Pancreas (tissue), 10 donors: ENCODE data around the gene RRH. TPM values are rescaled to one million over a fixed set of nuclear protein-coding genes. Genes with fewer than 3 reads are reported as not detected.
A peak's percentile ranks its signal among the peaks of the same experiment; 100 is the strongest.

ENCODE experiments used
- ATAC-seq, 4 donors: fragments of 200-7000 bp; cut with Tn5 transposase; one replicate each; pipeline versions ENCODE4 v1.8.0 to v1.9.1; 2020; ENCODE audit warnings: mild to moderate bottlenecking in 4 of 4, moderate library complexity in 4 of 4
- DNase-seq, 6 donors: peaks; one replicate each; pipeline ENCODE4 v3.0.0-alpha.2; 2020
- FAIRE-seq: peaks from 2 replicates; lab custom pipeline; 2012; peaks lifted over from hg19 to GRCh38; lab: Jason Lieb, UNC
- H3K27ac ChIP-seq, 4 donors: fragments of 200-600 bp; sonication (generic); 1 replicate in 3 of 4; 2 replicates in 1 of 4; pipeline versions ENCODE4 v1.5.0 to v1.8.0; 2020
- H3K27me3 ChIP-seq, 4 donors: fragments of 200-600 bp; one replicate each; pipeline ENCODE4 v1.8.0; 2021
- H3K36me3 ChIP-seq, 3 donors: fragments of 200-600 bp; sonication (generic) in 1 of 3; one replicate each; pipeline versions ENCODE4 v1.5.0 to v1.8.0; 2020 to 2021
- H3K4me1 ChIP-seq, 3 donors: fragments of 200-600 bp; one replicate each; pipeline ENCODE4 v1.8.0; 2021
- H3K4me3 ChIP-seq, 4 donors: fragments of 200-600 bp; sonication (generic) in 2 of 4; one replicate each; pipeline versions ENCODE4 v1.5.0 to v1.8.0; 2020 to 2021
- H3K9me3 ChIP-seq, 4 donors: fragments of 200-600 bp; one replicate each; pipeline ENCODE4 v1.8.0; 2021
- CTCF ChIP-seq, 4 donors: fragments of 200-600 bp; sonication (generic) in 3 of 4; IDR thresholded peaks; one replicate each; pipeline versions ENCODE4 v1.5.0 to v1.8.0; 2021; ENCODE audit warnings: antibody characterized with exemption in 4 of 4
- WGBS, 2 donors: extraction: QIAGEN DNeasy Blood & Tissue Kit; methylation state at CpG; one replicate each; pipeline ENCODE4 v1.1.7; 2013; 5-methylcytosine and 5-hydroxymethylcytosine counted together
- intact Hi-C, 3 donors: fragments of 100-400 bp; cut with DNase I; formaldehyde crosslinking; loops; one replicate each; pipeline versions ENCODE4 v1.11.1 to v1.14.2; 2022
- polyA plus RNA-seq, 2 donors: library from polyadenylated mRNA; stranded (reverse); fragments of 200-250 nt; gene quantifications; one replicate each; pipeline ENCODE4 v1.2.3, GENCODE V29; 2013
- total RNA-seq, 6 donors: library from RNA; stranded (reverse); fragmentation: NEBNext Ultra II Directional in 4 of 6; extraction: Animal tissue kit (Norgen Biotek cat#: 25700) in 4 of 6; gene quantifications; one replicate each; pipeline versions ENCODE4 v1.2.1 to v1.2.4, GENCODE V29; 2021 to 2023
- donor health status: healthy with polysubstance abuse.
- donor health status: DM: no; HTN: no; CAD: no; lungs with moderate emphysema.
- donor health status: DM: no; HTN: no; CAD: no.
- donor health status: control.
- donor health status: control.
- donor health status: Bipolar disorder and iron deficiency.
- donor health status: DM: yes; HTN: yes; CAD: no.
- donor health status: DM: no; HTN: no; CAD: no.
- donor health status: DM: no; HTN: no; CAD: no.
- donor health status: DM: yes; HTN: yes; CAD: no.

The RRH gene
- total and polyA plus RNA-seq, 8 donors = 0.09 to 0.18 (median 0.16) TPM; not detected in 4

- ATAC-seq (peak; percentile 8 to 44 (median 40)), FAIRE-seq (no peak), DNase-seq (peak; percentile 44 to 77 (median 62))
- WGBS, 2 donors = 41 to 43% methylated on average over 12 of the region's 12 CpGs
- Histone ChIP-seq H3K36me3 (no peaks in the 10 kb centered on the region), H3K27ac (no peak overlapping the region), H3K4me1 (peaks cover 0 to 10% (median 8%) of the 10 kb centered on the region in 3 donors), H3K9me3 (no peaks in the 10 kb centered on the region), H3K4me3 (no peak overlapping the region), H3K27me3 (no peaks in the 10 kb centered on the region)
- no peak for TF ChIP-seq CTCF (IDR thresholded peaks at IDR 0.05)
- intact Hi-C loops = no loop called here
These were observed 51.3 kb downstream of the RRH start for GRCh38 chr4:109879081-109879480.

- intact Hi-C loops = no loop called here
- H3K27me3 ChIP-seq = no peaks in the 10 kb centered on the region
- no peak for TF ChIP-seq CTCF (IDR thresholded peaks at IDR 0.05)
- H3K4me3 ChIP-seq = no peak overlapping the region
- H3K9me3 ChIP-seq = no peaks in the 10 kb centered on the region
- peak; percentile 28 to 52 (median 44) for ATAC-seq
- no peak for FAIRE-seq
- peaks cover 0 to 8% (median 6%) of the 10 kb centered on the region in 3 donors for H3K4me1 ChIP-seq
- no peak overlapping the region for H3K27ac ChIP-seq
- peak in 2 of 6 donors; percentile 18 to 20 for DNase-seq
- H3K36me3 ChIP-seq = no peaks in the 10 kb centered on the region
- WGBS, 2 donors = 79 to 80% methylated on average over 7 of the region's 7 CpGs
These were observed 52.0 kb downstream of the RRH start for GRCh38 chr4:109879636-109880314.

- Histone ChIP-seq H3K36me3 (no peaks in the 10 kb centered on the region), H3K27me3 (no peaks in the 10 kb centered on the region), H3K27ac (no peak overlapping the region), H3K4me3 (no peak overlapping the region), H3K9me3 (no peaks in the 10 kb centered on the region), H3K4me1 (no peaks in the 10 kb centered on the region)
- FAIRE-seq (no peak), DNase-seq (no peak), ATAC-seq (no peak)
- intact Hi-C loops = no loop called here
- no peak for TF ChIP-seq CTCF (IDR thresholded peaks at IDR 0.05)
These were observed 58.5 kb downstream of the RRH start for GRCh38 chr4:109886303-109886702.

- intact Hi-C loops = no loop called here
- Histone ChIP-seq H3K36me3 (no peaks in the 10 kb centered on the region), H3K4me3 (no peak overlapping the region), H3K4me1 (no peaks in the 10 kb centered on the region), H3K9me3 (no peaks in the 10 kb centered on the region), H3K27ac (no peak overlapping the region), H3K27me3 (no peaks in the 10 kb centered on the region)
- no peak for FAIRE-seq
- WGBS, 2 donors = 75 to 78% methylated on average over 6 of the region's 6 CpGs
- TF ChIP-seq CTCF (IDR thresholded peaks at IDR 0.05) = no peak
- no peak for ATAC-seq
- DNase-seq = no peak
These were observed 59.3 kb downstream of the RRH start for GRCh38 chr4:109887071-109887470.

GRCh38 chr4:109890076-109890475, 62.3 kb downstream of the RRH start:
- intact Hi-C loops = no loop called here
- TF ChIP-seq CTCF (IDR thresholded peaks at IDR 0.05) = no peak
- no peaks in the 10 kb centered on the region for H3K4me1 ChIP-seq
- H3K9me3 ChIP-seq = no peaks in the 10 kb centered on the region
- ATAC-seq (no peak), DNase-seq (no peak), FAIRE-seq (no peak)
- H3K27me3 ChIP-seq = no peaks in the 10 kb centered on the region
- no peak overlapping the region for H3K27ac ChIP-seq
- no peaks in the 10 kb centered on the region for H3K36me3 ChIP-seq
- no peak overlapping the region for H3K4me3 ChIP-seq
